Measurements from ENCODE around the gene CFAP45.
"Not testable (repeated sequence)": the region's sequence is repeated elsewhere in the genome, so short reads cannot be mapped to it uniquely, and the experiment has no call there.

Gene CFAP45

DNA sequence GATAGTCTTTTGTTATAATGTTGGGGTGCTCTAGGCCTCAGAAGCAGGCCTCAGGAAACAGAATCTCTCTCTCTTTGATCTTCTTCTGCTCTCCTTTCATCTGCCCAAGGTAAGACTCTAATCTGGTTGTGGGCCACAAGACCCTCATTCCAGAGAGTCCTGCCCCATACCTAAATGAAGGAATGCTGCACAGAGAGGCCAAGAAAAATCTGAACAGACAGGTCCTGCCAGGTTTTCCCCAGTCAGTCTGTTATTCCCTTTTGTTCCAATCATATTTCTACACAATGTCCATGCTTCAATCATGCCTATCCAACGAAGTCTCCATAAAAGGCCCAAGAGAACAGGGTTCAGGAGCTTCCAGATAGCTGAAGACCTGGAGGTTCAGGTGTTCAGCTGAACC, 7.0 kb upstream of the CFAP45 start:
- no peak for DNase-seq (ENCODE audit: low read depth in 3 of 3)

DNA sequence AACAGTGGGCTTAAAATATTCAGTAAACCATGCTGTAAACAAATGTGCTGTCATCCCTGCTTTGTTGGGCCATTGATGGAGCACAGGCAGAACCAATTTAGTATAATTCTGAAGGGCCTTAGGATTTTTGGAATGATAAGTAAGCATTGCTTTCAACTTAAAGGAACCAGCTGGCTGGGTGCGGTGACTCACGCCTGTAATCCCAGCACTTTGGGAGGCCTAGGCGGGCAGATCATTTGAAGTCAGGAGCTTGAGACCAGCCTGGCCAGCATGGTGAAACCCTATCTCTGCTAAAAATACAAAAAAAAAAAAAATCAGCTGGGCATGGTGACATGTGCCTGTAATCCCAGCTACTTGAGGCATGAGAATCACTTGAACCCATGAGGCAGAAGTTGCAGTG, 4.1 kb upstream of the CFAP45 start:
- not testable (repeated sequence) for DNase-seq (ENCODE audit: low read depth in 3 of 3)

DNA sequence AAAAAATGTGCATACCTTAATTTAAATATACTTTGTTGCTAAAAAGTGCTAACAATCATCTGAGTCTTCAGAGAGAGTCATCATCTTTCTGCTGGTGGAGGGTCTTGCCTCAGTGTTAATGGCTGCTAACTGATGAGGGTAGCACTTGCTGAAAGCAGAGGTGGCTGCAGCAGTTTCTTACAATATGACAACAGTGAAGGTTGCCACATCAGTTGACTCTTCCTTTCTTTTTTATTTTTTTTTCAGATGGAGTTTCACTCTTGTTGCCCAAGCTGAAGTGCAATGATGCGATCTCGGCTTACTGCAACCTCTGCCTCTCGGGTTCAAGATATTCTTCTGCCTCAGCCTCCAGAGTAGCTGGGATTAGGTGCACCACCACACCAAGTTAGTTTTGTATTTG, 2.6 kb upstream of the CFAP45 start:
- no peak for DNase-seq (ENCODE audit: low read depth in 3 of 3)

- no peak for DNase-seq (ENCODE audit: low read depth in 3 of 3)
Measured at GRCh38 chr1:159900755-159901360, 893 bp upstream of the CFAP45 start.

- not testable (repeated sequence) for DNase-seq (ENCODE audit: low read depth in 3 of 3)
Measured at GRCh38 chr1:159899634-159900033, 331 bp downstream of the CFAP45 start.

DNA sequence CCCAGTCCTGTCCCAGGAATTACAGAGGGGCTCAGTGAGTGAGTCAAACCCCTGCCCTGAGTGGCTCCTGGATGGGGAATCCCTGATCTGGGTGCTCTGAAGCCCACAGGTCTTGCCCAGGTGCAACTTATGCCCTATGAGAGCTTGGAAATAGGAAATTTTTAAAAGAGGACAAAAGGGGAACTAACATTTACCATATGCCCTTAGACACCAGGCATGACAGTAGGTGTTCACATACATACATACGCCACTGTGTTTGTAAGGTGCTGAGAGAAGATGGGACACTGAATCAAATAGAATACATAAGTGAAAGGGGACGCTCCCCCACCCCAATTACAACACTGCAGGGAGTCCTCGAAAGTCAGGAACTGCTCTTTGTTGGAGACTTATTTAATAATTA, 1.4 kb downstream of the CFAP45 start:
- DNase-seq (ENCODE audit: low read depth in 3 of 3): no peak

DNA sequence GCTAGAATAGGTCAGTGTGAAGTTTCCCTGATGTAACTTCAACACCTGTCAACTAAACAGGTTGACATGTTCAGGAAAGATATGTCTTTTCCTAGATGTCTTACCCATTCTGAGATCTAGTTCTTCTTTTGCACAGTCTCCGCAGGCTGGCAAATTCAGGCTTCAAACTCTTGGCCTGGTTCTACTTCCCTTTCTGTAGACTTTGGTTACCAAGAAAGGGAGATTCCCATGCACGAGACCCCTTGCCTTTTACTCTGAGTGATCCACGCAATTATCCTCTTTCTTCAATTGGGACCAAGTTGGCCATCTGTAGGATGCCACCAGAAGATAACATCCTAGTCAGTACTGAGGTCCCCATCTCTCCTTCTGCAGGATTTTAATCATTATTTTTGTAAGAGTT, 2.0 kb downstream of the CFAP45 start:
- no peak for DNase-seq (ENCODE audit: low read depth in 3 of 3)

GRCh38 chr1:159896546-159896930, 3.4 kb downstream of the CFAP45 start:
- DNase-seq (ENCODE audit: low read depth in 3 of 3): no peak

GRCh38 chr1:159895836-159896545, 4.0 kb downstream of the CFAP45 start:
- DNase-seq (ENCODE audit: low read depth in 3 of 3): no peak

GRCh38 chr1:159895286-159895685, 4.7 kb downstream of the CFAP45 start:
- DNase-seq (ENCODE audit: low read depth in 3 of 3): no peak

GRCh38 chr1:159892944-159893343, 7.0 kb downstream of the CFAP45 start:
- no peak for DNase-seq (ENCODE audit: low read depth in 3 of 3)

GRCh38 chr1:159891275-159892157, 8.4 kb downstream of the CFAP45 start:
- peak; percentile 45 to 69 (median 67) for DNase-seq (ENCODE audit: low read depth in 3 of 3)

GRCh38 chr1:159890390-159890789, 9.6 kb downstream of the CFAP45 start:
- DNase-seq (ENCODE audit: low read depth in 3 of 3): no peak

GRCh38 chr1:159889821-159890252, 10.1 kb downstream of the CFAP45 start:
- DNase-seq (ENCODE audit: low read depth in 3 of 3): no peak

- no peak for DNase-seq (ENCODE audit: low read depth in 3 of 3)
Measured at GRCh38 chr1:159889202-159889601, 10.8 kb downstream of the CFAP45 start.

DNA sequence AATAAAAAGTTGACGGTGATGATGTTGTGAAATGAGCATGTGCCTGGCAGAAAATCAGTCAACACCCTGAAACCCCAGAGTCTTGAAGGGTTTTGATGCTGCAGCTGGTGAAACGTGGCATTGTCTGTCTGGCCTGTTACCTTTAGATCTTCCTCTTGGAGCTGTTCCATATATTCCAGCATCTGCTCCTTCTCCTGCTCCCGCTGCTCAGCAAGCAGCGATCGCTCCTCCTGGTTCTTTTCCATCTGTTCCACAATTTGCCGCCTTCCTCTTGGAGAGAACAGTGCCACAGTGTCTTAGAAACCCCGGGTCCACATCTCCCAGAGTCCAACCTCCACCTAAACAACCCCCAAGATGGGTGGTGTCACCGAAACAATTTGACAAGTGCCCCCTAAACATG, 15.7 kb downstream of the CFAP45 start:
- DNase-seq (ENCODE audit: low read depth in 3 of 3): no peak

DNA sequence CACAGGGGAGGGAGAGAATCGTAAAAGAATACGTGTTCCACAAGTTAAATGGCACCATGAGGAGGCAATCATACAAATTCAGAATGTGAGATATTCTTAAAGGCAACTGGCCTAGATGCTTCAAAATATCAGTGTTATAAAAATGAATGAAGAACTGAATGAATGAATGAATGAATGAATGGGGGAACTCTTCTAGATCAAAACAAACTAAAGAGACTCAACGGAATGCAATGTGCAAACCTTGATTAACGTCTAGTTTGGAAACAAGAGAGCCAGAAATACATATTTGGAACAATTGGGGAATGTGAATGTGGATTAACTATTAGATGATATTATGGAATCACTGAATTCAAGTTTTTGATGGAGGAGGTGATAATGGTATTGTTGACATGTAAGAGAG, 16.8 kb downstream of the CFAP45 start:
- DNase-seq (ENCODE audit: low read depth in 3 of 3): no peak

DNA sequence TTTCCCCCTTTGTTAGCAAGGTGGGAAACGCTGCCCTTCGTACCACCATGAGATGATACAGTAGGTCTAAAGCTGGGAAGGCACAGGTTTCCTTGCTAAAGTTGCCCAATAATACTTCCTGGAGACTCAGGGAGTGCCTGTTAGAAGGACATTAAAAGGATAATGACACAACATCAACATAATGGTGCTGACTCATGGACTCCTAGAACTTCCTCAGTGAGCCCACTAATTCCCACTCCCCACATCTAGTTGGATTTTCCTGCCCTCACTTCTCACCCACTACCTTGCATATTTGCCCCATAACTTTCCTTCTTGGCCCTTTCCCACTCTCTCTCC, 17.5 kb downstream of the CFAP45 start:
- DNase-seq (ENCODE audit: low read depth in 3 of 3): no peak

- DNase-seq (ENCODE audit: low read depth in 3 of 3): peak in 1 of 3 experiments; percentile 21
Measured at GRCh38 chr1:159881622-159882526, 18.1 kb downstream of the CFAP45 start.

DNA sequence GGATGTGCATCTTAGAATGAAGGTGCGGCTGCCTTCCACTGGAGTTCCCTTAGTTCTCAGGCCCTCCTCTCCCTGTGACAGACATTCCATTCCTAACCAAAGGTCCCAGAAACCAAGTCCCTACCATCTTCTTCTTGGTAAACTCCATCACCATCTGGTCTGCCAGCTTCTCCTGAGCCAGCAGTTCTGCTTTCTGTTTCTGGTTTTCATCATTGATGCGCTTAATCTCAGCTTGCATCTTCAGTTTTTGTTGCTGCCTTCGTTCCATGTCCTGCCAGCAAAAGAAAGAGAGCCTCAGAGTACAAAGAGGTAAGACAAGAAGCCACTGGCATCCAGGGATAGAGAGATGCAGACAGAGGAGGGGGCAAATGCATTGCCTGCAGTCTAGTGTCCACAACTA, 19.5 kb downstream of the CFAP45 start:
- DNase-seq (ENCODE audit: low read depth in 3 of 3): no peak

DNA sequence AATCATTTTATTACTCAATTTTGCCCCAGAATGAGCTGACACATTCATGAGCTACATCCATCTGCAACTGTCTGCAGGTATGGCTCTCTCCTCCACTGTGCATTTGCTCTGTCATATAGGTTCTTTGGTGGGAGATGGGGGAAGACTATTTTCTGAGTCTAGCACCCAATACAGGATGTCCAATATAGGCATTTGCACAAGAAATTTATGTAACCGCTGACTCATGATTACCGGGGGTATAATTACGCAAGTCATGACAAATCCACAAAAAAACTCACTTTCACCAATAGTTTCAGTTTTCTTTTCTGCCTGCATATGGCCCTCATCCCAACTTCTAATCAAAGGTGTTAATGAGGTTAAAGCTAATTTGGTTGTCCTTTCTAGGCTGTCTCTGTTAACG, 20.0 kb downstream of the CFAP45 start:
- DNase-seq (ENCODE audit: low read depth in 3 of 3): no peak

GRCh38 chr1:159879136-159879535, 20.8 kb downstream of the CFAP45 start:
- DNase-seq (ENCODE audit: low read depth in 3 of 3): no peak

Data from stimulated activated CD4-positive, alpha-beta T cell treated with anti-CD3 and anti-CD28 coated beads, TNF-alpha, amount 100 ng/mL, for 24 hours (primary cell).